Posterior cingulate gyrus (tissue), 11 donors: ENCODE measurements around the gene SLC39A1.

Experiments
- DNase-seq, 10 donors: peaks; one replicate each; pipeline versions ENCODE4 v3.0.0 to v3.0.0-alpha.2; 2020 to 2021; ENCODE audit warnings: mixed read lengths in 3 of 10
- intact Hi-C: fragments of 100-400 bp; cut with DNase I; formaldehyde crosslinking; loops from one replicate; pipeline ENCODE4 v1.15.1; 2023

Gene SLC39A1

DNA sequence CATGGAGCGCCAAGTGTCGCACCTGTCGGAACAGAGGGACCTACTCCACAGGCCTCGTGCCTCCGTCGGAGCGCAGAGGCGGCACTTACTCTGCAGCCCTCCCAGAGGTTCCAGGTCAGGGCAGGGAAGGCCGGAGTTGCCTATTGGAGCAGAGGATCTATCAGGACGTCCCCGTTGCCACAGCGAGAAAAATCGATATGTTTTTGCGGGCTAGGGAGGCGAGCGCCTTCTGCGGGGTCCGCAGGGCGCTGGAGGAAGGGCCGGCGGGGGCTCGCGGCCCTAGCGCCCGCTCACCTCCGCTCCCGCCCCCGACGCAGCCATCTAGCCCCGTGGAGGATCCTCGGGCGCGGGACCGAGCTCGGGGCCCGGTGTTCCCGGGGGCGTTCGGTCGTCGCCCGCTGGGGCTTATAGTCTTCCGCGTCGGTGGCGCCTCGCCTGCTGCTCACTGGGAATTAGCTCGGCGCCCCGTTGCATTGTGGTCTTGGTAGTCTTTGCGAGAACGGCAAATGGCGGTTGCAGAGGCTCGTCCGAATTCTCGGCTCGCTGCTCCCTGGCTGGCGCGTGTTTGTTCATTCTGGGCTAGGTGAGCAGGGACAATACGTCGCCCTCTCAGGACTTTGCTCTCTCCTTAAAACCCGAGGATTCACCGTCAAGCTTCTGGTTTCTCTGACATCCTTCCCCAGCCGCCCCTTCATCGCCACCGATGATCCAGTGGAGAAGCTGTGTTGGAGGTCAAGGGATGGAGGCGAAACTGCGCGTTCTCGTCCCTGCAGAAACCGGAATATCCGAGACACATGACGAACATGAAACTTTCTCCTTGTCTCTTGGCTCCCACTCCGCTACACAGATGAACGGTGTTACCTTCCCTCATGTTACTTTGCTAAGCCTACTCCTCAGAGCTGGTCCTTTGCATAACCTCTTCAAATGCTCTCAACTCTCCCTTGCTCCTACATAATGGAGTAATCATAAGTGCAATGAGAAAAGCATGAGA, 14.2 kb upstream of the SLC39A1 start, which contains the start of gene JTB:
Gene JTB, minus strand, starts transcription at position 425 of the 991 bp plus-strand sequence. Its CDS starts 422 bp downstream, at position 3.
- peak; percentile 83 to 98 (median 90) for DNase-seq
- intact Hi-C loops = no loop called here

DNA sequence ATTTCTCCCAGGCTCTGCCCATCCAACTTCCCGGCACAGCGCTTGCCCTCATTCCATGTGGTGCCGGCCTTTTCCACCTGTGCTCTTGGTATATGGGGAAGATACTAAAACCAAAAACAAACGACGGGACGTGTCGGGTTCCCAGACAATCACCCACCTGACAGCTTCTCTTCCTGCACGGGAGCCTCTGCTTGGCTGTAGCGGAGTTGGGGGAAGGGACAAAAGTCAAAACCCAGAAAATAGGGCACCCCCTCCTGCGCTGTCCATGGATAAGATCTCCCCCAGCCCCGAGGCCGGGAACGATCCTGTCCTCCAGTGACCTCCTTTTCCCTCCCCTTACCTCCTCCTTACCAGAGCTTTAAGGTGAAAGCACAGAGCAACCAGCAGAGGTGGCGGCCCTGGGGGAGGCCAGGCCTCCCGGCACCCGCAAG, 13.5 kb upstream of the SLC39A1 start:
- peak in 1 of 10 donors; percentile 47 for DNase-seq
- intact Hi-C loops = no loop called here

DNA sequence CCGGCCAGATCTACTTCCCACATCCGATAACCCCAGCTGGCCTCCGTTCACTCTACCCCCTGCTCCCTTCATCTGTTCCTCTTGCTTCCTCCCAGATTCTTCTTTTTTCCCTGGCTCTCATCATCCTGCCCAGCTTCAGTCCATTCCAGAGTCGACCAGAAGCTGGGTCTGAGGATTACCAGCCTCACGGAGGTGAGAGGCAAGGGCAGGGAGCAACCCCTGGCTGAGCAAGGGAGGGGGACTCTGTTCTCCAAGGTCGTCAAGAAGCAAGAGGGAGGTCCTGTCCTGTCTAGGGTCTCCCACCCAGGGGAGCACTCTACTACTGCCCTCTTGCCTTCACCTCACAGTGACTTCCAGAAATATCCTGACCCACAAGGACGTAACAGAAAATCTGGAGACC, 10.2 kb upstream of the SLC39A1 start:
- intact Hi-C loops = no loop called here
- no peak for DNase-seq

DNA sequence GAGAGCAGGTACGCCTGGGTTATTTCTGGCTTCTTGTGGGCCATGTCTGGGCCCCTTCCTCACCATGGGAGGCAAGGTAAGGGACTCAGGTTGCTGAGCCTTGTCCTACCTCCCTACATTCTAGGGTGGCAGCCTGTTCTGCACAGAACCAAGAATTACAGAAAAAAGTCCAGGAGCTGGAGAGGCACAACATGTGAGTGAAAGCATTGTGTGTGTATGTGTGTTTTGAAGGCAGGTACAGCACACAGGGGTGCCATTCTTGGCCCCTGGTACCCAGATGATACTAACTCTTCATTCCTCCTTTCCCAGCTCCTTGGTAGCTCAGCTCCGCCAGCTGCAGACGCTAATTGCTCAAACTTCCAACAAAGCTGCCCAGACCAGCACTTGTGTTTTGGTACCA, 9.7 kb upstream of the SLC39A1 start:
- DNase-seq = peak in 1 of 10 donors; percentile 4
- intact Hi-C loops = no loop called here

DNA sequence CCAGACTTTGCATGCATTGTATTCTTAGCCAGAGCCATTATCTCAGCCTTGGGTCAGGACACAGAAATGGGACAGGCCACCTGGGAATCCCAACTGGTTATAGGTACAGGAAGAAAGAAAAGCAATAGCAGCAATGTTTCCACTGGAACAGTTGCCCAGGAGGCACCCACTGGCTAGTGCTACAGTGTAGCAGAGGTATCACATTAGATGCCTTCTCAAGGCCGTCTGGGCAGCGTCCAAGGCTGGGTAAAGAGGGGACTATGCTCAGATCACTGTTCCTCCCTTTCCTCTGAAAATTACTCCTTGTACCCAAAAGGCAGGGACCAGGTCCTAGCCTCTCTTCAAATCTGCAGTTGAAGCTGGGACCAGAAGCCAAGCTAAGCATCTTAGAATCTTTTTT, 7.0 kb upstream of the SLC39A1 start:
- intact Hi-C loops = no loop called here
- peak in 1 of 10 donors; percentile 43 for DNase-seq

DNA sequence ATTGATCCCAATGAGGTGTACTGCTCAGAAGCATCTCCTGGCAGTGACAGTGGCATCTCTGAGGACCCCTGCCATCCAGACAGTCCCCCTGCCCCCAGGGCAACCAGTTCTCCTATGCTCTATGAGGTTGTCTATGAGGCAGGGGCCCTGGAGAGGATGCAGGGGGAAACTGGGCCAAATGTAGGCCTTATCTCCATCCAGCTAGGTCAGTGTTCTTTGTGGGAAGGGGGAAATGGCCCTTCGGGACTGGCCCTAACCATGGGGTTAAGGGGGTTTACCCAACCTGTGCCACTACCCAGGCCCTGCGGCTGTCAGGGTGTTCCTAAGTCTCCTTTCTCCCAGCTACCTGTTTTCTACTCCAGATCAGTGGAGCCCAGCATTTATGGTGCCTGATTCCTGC, 5.6 kb upstream of the SLC39A1 start:
- peak in 1 of 10 donors; percentile 21 for DNase-seq
- intact Hi-C loops = no loop called here

DNA sequence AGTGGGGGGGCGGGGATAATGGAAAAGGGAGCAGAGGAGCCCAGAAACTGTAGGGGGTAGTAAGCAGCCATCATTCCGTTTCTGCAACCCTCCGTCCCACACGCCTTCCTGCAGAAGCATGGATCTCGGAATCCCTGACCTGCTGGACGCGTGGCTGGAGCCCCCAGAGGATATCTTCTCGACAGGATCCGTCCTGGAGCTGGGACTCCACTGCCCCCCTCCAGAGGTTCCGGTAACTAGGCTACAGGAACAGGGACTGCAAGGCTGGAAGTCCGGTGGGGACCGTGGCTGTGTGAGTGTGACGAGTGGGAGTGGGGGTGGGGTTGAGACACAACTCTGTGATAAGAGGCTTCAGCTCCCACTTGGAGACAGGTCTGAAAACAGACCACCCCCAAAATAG, 5.1 kb upstream of the SLC39A1 start:
- DNase-seq = peak in 1 of 10 donors; percentile 80
- intact Hi-C loops = no loop called here

DNA sequence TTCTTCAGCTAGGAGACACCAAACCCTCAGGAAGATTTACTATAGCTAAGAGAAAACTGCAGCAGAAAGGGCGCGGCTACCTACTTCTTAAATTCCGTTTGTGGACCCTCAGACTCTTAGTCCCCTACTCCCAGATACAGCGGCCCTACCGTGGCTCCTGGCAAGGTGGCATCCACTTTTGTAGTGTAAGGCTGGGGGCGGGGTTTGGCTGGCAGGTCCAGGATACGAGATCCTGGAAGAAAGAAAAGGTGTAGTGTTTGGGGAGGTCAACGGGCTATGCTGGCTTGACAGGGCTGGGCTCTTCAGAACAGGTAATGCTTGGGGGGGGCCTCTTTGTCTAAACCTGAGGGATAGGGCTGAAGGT, 4.6 kb upstream of the SLC39A1 start:
- DNase-seq = peak in 2 of 10 donors; percentile 36 to 70

DNA sequence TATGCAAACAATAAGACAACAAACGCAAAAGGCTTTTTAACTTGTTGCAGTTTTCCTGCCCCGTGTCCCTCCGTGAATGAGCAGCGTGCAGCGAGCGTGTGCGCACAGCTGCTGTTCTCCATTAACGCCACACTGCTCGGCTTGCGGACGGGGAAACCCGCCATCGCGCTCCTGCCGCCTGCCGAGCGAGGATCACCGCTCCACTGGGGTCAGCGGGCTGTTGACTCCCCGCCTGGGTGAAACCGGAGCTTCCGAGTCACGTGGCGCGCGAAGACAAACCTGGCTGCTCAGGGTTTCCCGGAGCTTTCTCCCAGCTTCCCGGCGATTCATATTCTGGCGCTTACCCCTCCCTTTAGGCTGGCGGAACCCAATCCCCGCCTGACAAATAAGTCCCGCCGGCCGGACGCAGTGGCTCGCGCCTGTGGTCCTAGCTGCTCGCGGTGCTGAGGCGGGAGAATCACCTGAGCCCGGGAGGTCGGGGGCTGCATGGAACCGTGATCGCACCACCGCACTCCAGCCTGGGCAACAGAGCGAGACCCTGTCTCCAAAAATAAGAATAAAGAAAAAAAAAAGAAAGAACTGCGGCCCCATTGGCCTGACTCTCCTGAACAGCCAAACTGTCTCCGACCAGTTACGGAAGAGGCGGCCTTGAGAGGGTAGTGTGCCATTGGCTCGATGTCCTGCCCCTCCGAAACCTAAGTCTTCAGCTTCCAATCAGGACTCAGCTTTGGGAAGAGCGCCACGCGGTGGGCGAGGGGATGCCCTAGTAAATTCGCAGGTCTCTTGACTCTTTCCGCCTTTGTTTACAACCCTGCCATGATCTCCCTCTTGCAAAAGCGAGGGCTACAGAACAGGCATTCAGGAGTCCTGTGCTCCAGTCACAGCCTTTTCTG, 4.0 kb upstream of the SLC39A1 start, which contains the start of gene CREB3L4:
Gene CREB3L4, plus strand, starts transcription at position 796 of the 893 bp plus-strand sequence. CDS start 624 bp downstream, outside the sequence.
- intact Hi-C loops = no loop called here
- peak; percentile 82 to 99 (median 90) for DNase-seq

More for the DNA sequence above, 4.6 kb upstream of the SLC39A1 start:
- intact Hi-C loops = no loop called here

DNA sequence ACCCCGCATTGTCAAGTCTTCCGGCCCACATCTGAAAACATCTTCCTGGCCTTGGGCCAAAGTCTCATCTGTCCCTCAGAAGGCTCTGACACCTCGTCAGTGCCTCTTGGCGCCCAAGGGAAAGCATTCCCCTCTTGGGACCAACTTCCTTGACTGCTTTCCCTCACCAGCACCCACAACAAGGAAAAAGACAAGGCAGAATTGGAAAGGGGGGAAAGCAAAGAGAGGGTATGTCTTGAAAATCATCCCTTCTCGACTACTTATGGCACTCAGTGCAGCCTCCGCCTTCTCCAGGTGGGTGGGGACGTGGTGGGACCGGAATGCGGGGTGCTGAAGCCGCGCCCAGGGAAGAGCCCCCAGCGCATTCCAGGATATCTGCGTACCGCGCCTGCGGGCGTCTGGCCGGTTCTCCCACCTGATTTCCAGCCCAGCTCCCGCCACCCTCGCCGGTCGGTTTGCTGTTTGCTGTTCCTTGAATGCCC, 554 bp upstream of the SLC39A1 start:
- intact Hi-C loops = no loop called here
- peak in 3 of 10 donors; percentile 10 to 86 (median 80) for DNase-seq

DNA sequence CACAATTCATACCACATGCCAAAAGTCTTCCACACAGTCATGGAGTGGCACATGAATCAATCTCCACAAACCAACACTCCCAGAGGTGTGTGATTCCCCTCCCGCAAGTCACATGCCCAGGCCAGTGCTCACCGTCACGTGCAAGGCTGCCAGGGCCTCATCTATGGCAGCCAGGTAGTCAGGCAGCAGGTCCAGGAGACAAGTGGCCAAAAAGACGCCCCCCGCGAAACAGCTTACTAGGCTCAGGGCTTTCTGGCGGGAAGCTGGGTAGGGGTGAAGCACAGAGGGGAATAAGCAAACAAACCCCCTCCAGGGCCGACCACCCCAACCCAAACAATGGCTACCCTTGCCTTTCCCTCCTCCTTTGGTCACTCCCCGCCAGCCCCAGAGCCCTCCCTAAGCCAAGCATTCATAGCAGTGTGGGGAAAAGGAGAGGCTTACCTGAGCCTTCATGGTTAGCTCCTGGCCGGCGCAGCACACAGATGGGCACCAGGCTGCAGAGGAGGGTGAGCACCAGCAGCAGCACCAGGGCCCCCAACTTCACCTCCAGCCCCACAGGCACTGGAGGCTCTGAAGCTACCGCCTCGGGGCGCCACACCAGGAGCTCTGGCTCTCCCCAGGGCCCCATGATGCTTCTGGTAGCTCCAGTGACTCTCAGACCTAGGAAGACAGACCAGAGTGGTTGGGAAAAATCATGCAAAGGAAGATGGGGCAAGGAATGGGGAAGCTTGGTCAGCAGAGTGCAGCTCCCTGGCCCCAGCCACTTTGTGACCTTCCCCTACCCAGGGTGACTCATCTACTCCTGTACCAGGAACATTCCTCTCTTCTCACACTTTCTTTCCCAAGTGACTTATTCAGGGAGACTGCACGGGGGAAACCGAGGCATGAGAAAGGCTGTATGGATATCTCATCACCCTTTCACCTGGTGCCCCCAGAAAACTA, 978 bp downstream of the SLC39A1 start:
- peak in 1 of 10 donors; percentile 83 for DNase-seq
- intact Hi-C loops = no loop called here

DNA sequence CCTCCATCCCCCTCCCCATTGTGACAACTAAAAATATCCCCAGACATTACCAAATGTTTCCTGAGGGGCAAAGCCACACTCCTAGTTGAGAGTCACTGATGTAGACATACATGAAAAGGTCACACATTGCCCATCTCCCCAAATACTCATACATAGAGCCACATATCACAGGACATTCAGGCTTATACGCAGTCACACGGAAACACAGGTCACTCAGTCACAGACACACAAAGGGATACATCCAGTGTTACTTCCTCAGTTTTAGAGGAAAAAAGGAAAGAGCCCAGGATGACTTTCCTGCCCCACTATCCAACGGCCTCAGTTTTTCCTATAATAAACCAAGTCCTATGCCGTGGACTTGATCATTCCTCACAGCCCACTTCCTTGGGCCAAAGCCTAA, 1.9 kb downstream of the SLC39A1 start:
- intact Hi-C loops = no loop called here
- no peak for DNase-seq

DNA sequence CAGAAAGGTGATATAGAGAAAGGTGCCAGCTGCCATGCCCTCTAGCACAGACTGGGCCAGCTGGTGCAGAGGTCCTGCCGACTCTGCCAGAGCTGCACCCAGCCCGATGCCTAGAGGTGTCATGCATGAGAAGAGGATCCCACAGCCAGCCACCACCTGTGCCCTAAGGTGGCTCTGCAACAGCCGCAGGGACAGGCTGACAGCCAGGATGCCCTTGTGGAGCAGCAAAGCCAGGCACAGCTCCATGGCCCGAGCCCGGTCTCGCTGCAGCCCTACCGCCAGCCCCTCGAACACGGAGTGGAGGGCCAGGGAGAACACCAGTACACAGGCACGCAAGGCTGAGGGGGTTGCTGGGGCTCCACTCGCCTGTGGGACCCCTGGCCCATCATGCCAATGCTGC, 3.1 kb downstream of the SLC39A1 start:
- peak in 1 of 10 donors; percentile 79 for DNase-seq
- intact Hi-C loops = no loop called here

DNA sequence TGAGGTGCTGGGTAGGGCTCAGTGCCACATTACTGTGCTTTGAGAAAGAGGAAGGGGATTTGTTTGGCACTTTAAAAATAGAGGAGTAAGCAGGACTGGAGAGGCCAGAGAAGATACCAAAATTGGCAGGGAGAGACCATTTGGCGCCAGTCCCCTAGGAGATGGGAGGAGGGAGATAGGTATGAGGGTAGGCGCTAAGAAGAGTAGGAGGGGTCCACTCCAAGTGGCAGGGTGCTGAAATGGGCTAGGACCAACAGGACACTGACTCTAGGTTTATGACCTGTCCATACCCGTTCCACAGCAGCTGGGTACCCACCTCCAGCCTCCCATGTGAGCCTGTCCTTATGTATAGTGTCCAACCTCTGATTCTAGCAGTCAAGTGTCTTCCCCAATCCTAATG, 3.9 kb downstream of the SLC39A1 start:
- DNase-seq = peak in 1 of 10 donors; percentile 32
- intact Hi-C loops = no loop called here

DNA sequence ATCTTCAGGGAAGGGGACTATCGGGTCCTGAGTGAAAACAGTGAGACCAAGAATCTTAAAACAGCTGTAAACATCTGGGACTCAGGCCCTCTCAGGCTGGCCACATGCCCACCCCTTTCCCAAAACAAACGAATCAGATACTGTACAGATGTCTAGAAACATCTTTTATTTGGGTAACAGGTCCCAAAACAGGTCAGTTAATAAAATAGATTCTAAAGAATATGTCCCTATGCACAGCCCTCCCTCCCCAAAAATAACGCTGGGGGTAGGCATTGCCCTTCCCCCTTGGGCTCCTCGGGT, 4.4 kb downstream of the SLC39A1 start:
- intact Hi-C loops = loop anchor here (1.0 kb wide), 1 partner anchor 13 kb away; the partner anchor contains the start of gene DENND4B
- no peak for DNase-seq

DNA sequence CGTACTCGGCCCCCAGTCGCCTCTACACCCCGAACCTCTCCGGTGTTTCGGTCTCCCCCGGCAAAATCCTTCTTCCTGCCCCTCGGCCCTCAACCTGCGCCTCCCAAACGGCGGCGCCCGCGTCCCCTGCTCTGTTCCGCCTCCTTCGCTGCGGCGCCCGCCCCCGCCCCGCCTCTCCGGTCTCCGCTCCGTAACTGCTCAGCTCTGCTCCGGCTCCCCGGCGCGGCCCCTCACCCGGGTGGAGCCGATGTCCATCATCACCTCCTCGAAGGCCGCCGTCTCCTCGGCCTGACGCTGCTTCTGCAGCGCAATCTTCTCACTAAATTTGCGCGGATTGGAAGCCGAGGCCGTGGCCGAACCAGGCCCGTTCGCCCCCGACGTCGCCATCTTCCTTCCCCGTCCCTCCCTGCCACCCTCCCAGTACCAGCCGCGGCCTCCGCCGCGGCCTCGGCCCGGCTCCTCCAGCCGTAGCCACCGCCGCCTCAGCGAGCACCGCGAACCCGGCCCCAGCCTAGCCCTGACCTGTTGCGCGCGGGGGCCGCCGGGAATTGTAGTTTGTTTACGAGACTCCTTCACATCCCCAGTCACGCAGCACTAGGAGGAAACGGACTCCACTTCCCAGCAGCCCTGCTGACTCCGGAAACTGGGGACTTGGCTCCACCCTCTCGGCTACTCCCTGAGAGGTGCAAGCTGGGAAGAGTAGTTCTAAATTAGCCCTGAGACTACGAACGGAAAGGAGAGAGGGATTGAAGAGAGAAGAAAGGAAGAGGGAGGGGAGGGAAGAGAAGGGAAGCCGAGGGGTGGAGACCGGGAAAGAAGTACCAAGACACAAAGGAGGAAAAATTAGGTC, 5.0 kb downstream of the SLC39A1 start, which contains the start of gene CRTC2:
Gene CRTC2, minus strand, starts transcription at position 502 of the 850 bp plus-strand sequence. Its CDS starts 115 bp downstream, at position 387.
- intact Hi-C loops = loop anchor here (1.0 kb wide), 1 partner anchor 12 kb away; the partner anchor contains the start of gene DENND4B
- peak; percentile 98 to 100 (median 99) for DNase-seq

DNA sequence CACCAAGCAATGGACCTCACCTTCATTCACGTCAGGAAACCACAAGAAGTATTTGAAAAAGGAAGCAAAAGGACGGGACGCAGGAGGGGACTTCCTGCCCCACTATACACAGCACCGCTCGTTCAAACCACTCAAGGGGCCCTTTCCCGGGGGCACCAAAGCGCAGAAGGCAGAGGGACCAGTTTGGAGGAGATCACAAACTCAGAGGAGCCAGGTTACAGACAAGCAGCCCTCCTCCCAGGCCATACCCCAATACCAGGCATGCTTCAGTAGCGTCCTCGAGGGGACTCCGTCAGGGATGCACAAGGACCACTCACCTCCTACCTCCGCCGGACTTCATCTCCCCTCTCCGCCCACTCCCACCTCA, 5.6 kb downstream of the SLC39A1 start:
- intact Hi-C loops = loop anchor here (1.0 kb wide), 1 partner anchor 11 kb away; the partner anchor contains the start of gene DENND4B
- DNase-seq = no peak

DNA sequence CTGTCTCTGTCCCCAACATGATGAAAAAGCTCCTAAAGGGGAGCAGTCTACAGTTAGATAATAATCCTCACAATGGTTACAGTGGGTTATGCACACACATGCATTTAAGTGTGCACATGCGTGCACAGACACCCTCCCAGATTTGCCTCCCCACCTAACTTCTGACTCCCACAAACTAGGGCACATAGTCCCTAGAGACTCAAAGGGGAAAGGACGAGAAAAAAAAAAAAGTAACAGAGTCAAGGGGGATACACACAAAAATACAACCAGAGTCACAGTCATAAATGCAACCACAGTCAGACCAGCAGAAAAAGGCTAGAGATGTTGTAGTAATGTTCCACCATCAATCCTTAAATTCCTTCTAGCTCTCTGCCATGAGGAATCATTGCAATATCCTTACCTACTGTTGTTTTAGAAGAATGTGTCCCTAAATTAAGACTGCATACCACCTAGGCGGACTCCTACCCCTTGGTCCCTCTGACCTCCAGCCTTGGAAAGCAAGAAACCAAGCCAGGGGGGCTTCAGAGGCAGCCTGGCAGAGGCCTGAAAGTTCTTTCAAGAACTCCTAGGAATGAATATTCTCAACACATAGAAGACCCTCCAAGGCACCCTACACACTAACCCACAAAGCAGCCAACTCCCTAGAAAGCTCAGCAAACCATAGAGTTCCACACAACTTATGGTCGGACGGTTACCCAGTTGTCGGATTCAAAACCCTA, 6.2 kb downstream of the SLC39A1 start:
- intact Hi-C loops = no loop called here
- no peak for DNase-seq
